ENCODE data around the gene FAM180A. TPM values are rescaled to one million over a fixed set of nuclear protein-coding genes. Genes with fewer than 3 reads are reported as not detected.

Gene FAM180A
- total RNA-seq, 1 donor, result 3.0 TPM

DNA sequence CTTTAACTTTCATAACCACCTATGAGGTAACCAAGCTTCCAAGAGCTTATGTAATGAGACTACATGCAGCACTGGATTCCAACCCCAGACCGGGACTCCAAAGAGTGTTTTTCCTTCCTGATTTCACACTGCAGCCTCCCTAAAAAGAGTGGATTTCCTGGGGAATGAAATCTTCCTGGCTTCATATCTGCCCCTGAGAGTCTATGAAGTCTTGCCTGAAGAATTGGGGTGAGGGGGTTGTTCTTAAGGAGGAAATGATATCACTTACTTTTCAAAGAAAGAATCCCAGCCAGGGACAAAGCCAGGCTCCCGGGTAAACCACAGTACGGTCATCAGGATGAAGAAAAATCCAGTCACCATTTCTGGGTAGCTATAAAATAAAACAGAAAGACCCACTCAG, 56.6 kb downstream of the FAM180A start:
- TF ChIP-seq CTCF (IDR thresholded peaks at IDR 0.05; ENCODE audit: insufficient read depth, low read depth, low read length), result no peak
- no peak overlapping the region for H3K4me3 ChIP-seq (ENCODE audit: low read depth, low read length)
- no peak for DNase-seq (ENCODE audit: low read depth)

DNA sequence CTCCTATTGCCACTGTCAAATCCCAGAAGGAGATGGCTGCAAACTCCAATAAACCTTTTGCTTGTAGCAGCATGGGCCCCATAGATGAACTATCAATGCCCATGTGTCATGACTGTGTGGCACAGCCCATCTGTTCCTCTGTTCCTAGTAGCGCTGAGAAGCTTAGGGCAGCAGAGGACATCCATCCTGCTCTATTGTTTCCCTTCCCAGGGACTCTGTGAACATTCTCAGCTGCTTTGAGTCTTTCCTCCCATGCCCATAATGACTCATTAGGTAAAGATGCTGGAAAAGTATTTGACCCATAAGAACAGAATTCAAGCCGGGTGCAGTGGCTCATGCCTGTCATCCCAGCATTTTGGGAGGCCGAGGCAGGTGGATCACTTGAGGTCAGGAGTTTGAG, 58.0 kb downstream of the FAM180A start:
- no peak for TF ChIP-seq CTCF (IDR thresholded peaks at IDR 0.05; ENCODE audit: insufficient read depth, low read depth, low read length)

GRCh38 chr7:135687466-135687865, 61.1 kb downstream of the FAM180A start:
- TF ChIP-seq CTCF (IDR thresholded peaks at IDR 0.05; ENCODE audit: insufficient read depth, low read depth, low read length), result no peak
- no peak overlapping the region for H3K4me3 ChIP-seq (ENCODE audit: low read depth, low read length)
- DNase-seq (ENCODE audit: low read depth), result no peak

More for the DNA sequence above, 58.0 kb downstream of the FAM180A start:
- H3K4me3 ChIP-seq (ENCODE audit: low read depth, low read length), result no peak overlapping the region
- no peak for DNase-seq (ENCODE audit: low read depth)

GRCh38 chr7:135685306-135686084, 63.1 kb downstream of the FAM180A start:
- H3K4me3 ChIP-seq (ENCODE audit: low read depth, low read length), result no peak overlapping the region
- no peak for TF ChIP-seq CTCF (IDR thresholded peaks at IDR 0.05; ENCODE audit: insufficient read depth, low read depth, low read length)
- DNase-seq (ENCODE audit: low read depth), result no peak

- no peak for TF ChIP-seq CTCF (IDR thresholded peaks at IDR 0.05; ENCODE audit: insufficient read depth, low read depth, low read length)
- H3K4me3 ChIP-seq (ENCODE audit: low read depth, low read length), result no peak overlapping the region
- no peak for DNase-seq (ENCODE audit: low read depth)
These were observed 63.9 kb downstream of the FAM180A start for GRCh38 chr7:135684699-135685098.

GRCh38 chr7:135684136-135684535, 64.5 kb downstream of the FAM180A start:
- no peak for TF ChIP-seq CTCF (IDR thresholded peaks at IDR 0.05; ENCODE audit: insufficient read depth, low read depth, low read length)
- DNase-seq (ENCODE audit: low read depth), result peak; percentile 29
- no peak overlapping the region for H3K4me3 ChIP-seq (ENCODE audit: low read depth, low read length)

GRCh38 chr7:135683609-135684008, 65.0 kb downstream of the FAM180A start:
- no peak for DNase-seq (ENCODE audit: low read depth)
- H3K4me3 ChIP-seq (ENCODE audit: low read depth, low read length), result no peak overlapping the region
- TF ChIP-seq CTCF (IDR thresholded peaks at IDR 0.05; ENCODE audit: insufficient read depth, low read depth, low read length), result no peak

Measured in fibroblast of villous mesenchyme (primary cell).